Tibial nerve (tissue), 4 donors: ENCODE measurements around the gene SH3TC1. TPM values are rescaled to one million over a fixed set of nuclear protein-coding genes. Genes with fewer than 3 reads are reported as not detected.

Experiments used
- DNase-seq, 2 donors: peaks; one replicate each; pipeline ENCODE4 v3.0.0-alpha.2; 2019; ENCODE audit warnings: low spot score in 2 of 2
- H3K27ac ChIP-seq, 4 donors: fragments of 200-600 bp; sonication (generic) in 3 of 4; one replicate each; pipeline ENCODE4 v1.5.1; 2017 to 2019; ENCODE audit warnings: mild to moderate bottlenecking in 1 of 4
- H3K27me3 ChIP-seq, 2 donors: fragments of 200-600 bp; sonication (generic) in 1 of 2; one replicate each; pipeline versions ENCODE4 v1.5.1 to v1.6.0; 2017 to 2019
- H3K36me3 ChIP-seq, 3 donors: fragments of 200-600 bp; sonication (generic); one replicate each; pipeline ENCODE4 v1.5.1; 2018 to 2019
- H3K4me1 ChIP-seq, 4 donors: fragments of 200-600 bp; sonication (generic) in 3 of 4; one replicate each; pipeline ENCODE4 v1.5.1; 2017 to 2019
- H3K4me3 ChIP-seq, 4 donors: fragments of 200-600 bp; sonication (generic) in 3 of 4; one replicate each; pipeline ENCODE4 v1.5.1; 2017 to 2019; ENCODE audit warnings: mild to moderate bottlenecking in 1 of 4, moderate library complexity in 1 of 4
- H3K9me3 ChIP-seq, 4 donors: fragments of 200-600 bp; sonication (generic) in 3 of 4; one replicate each; pipeline ENCODE4 v1.5.1; 2017 to 2019
- EP300 ChIP-seq, 2 donors: sonication (generic); formaldehyde crosslinking; IDR thresholded peaks; one replicate each; pipeline ENCODE4 v1.6.1; 2017; ENCODE audit warnings: antibody characterized with exemption in 2 of 2, mild to moderate bottlenecking in 1 of 2
- POLR2A ChIP-seq, 2 donors: fragments of 450-650 bp; IDR thresholded peaks; one replicate each; pipeline ENCODE4 v1.6.1; 2017; ENCODE audit warnings: antibody characterized with exemption in 2 of 2, mild to moderate bottlenecking in 2 of 2, moderate library complexity in 2 of 2
- WGBS, 2 donors: methylation state at CpG; one replicate each; pipeline ENCODE4 v1.1.5; 2018; 5-methylcytosine and 5-hydroxymethylcytosine counted together
- total RNA-seq, 4 donors: library from RNA; depleted of rRNA; stranded (reverse); fragments of >200 nt; gene quantifications; one replicate each; pipeline ENCODE4 v1.1.0, GENCODE V29; 2016
- TF ChIP-seq, protein P1 (sequence below), 5 experiments: fragments of 200-600 bp in 3 of 5; fragments of 450-650 bp in 2 of 5; sonication (generic) in 3 of 5; IDR thresholded peaks; one replicate each; pipeline ENCODE4 v1.5.1; 2016 to 2019; ENCODE audit warnings: antibody characterized with exemption in 5 of 5, mild to moderate bottlenecking in 3 of 5, moderate library complexity in 2 of 5

Gene SH3TC1
- total RNA-seq, 4 donors from 2014 or later = 31.6 to 176 (median 69.7) TPM

GRCh38 chr4:8194306-8195242, 4.5 kb upstream of the SH3TC1 start:
- Histone ChIP-seq H3K27ac (peak overlapping the region in 1 of 4 donors; percentile 12), H3K4me3 (no peak overlapping the region), H3K36me3 (no peaks in the 10 kb centered on the region), H3K4me1 (peaks cover 0 to 43% (median 16%) of the 10 kb centered on the region in 4 donors), H3K9me3 (no peaks in the 10 kb centered on the region), H3K27me3 (no peaks in the 10 kb centered on the region)
- 69 to 75% methylated on average over 16 to 19 of the region's 19 CpGs for WGBS, 2 donors
- DNase-seq = no peak
- TF ChIP-seq EP300 (IDR thresholded peaks at IDR 0.05) = no peak
- TF ChIP-seq, protein P1, sequence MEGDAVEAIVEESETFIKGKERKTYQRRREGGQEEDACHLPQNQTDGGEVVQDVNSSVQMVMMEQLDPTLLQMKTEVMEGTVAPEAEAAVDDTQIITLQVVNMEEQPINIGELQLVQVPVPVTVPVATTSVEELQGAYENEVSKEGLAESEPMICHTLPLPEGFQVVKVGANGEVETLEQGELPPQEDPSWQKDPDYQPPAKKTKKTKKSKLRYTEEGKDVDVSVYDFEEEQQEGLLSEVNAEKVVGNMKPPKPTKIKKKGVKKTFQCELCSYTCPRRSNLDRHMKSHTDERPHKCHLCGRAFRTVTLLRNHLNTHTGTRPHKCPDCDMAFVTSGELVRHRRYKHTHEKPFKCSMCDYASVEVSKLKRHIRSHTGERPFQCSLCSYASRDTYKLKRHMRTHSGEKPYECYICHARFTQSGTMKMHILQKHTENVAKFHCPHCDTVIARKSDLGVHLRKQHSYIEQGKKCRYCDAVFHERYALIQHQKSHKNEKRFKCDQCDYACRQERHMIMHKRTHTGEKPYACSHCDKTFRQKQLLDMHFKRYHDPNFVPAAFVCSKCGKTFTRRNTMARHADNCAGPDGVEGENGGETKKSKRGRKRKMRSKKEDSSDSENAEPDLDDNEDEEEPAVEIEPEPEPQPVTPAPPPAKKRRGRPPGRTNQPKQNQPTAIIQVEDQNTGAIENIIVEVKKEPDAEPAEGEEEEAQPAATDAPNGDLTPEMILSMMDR (IDR thresholded peaks at IDR 0.05) = no peak
- no peak for TF ChIP-seq POLR2A (IDR thresholded peaks at IDR 0.05)

GRCh38 chr4:8195431-8195830, 3.7 kb upstream of the SH3TC1 start:
- TF ChIP-seq, protein P1 (IDR thresholded peaks at IDR 0.05) = no peak
- TF ChIP-seq POLR2A (IDR thresholded peaks at IDR 0.05) (no peak), EP300 (IDR thresholded peaks at IDR 0.05) (no peak)
- Histone ChIP-seq H3K36me3 (no peaks in the 10 kb centered on the region), H3K4me3 (no peak overlapping the region), H3K27ac (no peak overlapping the region), H3K4me1 (peaks cover 0 to 43% (median 19%) of the 10 kb centered on the region in 4 donors), H3K9me3 (no peaks in the 10 kb centered on the region), H3K27me3 (no peaks in the 10 kb centered on the region)
- WGBS, 2 donors = 56 to 57% methylated on average over 6 to 7 of the region's 7 CpGs
- DNase-seq = no peak

GRCh38 chr4:8195841-8196458, 3.1 kb upstream of the SH3TC1 start:
- TF ChIP-seq, protein P1 (IDR thresholded peaks at IDR 0.05) = no peak
- TF ChIP-seq EP300 (IDR thresholded peaks at IDR 0.05) (no peak), POLR2A (IDR thresholded peaks at IDR 0.05) (no peak)
- H3K27me3 ChIP-seq = no peaks in the 10 kb centered on the region
- no peak for DNase-seq
- no peak overlapping the region for H3K4me3 ChIP-seq
- no peaks in the 10 kb centered on the region for H3K36me3 ChIP-seq
- H3K4me1 ChIP-seq = peaks cover 0 to 42% (median 21%) of the 10 kb centered on the region in 4 donors
- no peak overlapping the region for H3K27ac ChIP-seq
- 81% methylated on average over 17 to 20 of the region's 20 CpGs for WGBS, 2 donors
- H3K9me3 ChIP-seq = no peaks in the 10 kb centered on the region

- no peak for TF ChIP-seq EP300 (IDR thresholded peaks at IDR 0.05)
- TF ChIP-seq POLR2A (IDR thresholded peaks at IDR 0.05) = no peak
- TF ChIP-seq, protein P1 (IDR thresholded peaks at IDR 0.05) = no peak
- Histone ChIP-seq H3K4me1 (peaks cover 0 to 47% (median 28%) of the 10 kb centered on the region in 4 donors), H3K9me3 (no peaks in the 10 kb centered on the region), H3K4me3 (no peak overlapping the region), H3K36me3 (no peaks in the 10 kb centered on the region), H3K27me3 (no peaks in the 10 kb centered on the region), H3K27ac (peak overlapping the region in 2 of 4 donors; percentile 1 to 9)
- 83 to 88% methylated on average over 11 to 13 of the region's 13 CpGs for WGBS, 2 donors
- no peak for DNase-seq
Measured at GRCh38 chr4:8197521-8197920, 1.6 kb upstream of the SH3TC1 start.
